Vagina (tissue), 2 donors: ENCODE results near the gene RALGAPA2. TPM values are rescaled to one million over a fixed set of nuclear protein-coding genes. Genes with fewer than 3 reads are reported as not detected.

Experiments used
- DNase-seq, 2 donors: peaks; one replicate each; pipeline ENCODE4 v3.0.0-alpha.2; 2017; ENCODE audit errors: extremely low spot score in 2 of 2
- H3K27ac ChIP-seq: fragments of 200-600 bp; sonication (generic); one replicate; pipeline ENCODE4 v1.5.1; 2019
- H3K27me3 ChIP-seq: fragments of 200-600 bp; sonication (generic); one replicate; pipeline ENCODE4 v1.5.1; 2019
- H3K36me3 ChIP-seq, 2 donors: fragments of 200-600 bp; sonication (generic); one replicate each; pipeline ENCODE4 v1.5.1; 2017 to 2019
- H3K4me1 ChIP-seq: fragments of 200-600 bp; sonication (generic); one replicate; pipeline ENCODE4 v1.5.1; 2019
- H3K4me3 ChIP-seq, 2 donors: fragments of 200-600 bp; sonication (generic); 1 replicate in 1 of 2; 2 replicates in 1 of 2; pipeline ENCODE4 v1.5.1; 2016 to 2019
- H3K9me3 ChIP-seq: fragments of 200-600 bp; sonication (generic); one replicate; pipeline ENCODE4 v1.5.1; 2019
- POLR2A ChIP-seq, 2 donors: fragments of 450-650 bp; IDR thresholded peaks; one replicate each; pipeline ENCODE4 v1.6.1; 2017; ENCODE audit warnings: antibody characterized with exemption in 2 of 2, mild to moderate bottlenecking in 2 of 2, moderate library complexity in 2 of 2
- POLR2AphosphoS5 ChIP-seq, 2 donors: sonication (generic); formaldehyde crosslinking; IDR thresholded peaks; one replicate each; pipeline ENCODE4 v1.9.0; 2017; ENCODE audit warnings: antibody characterized with exemption in 2 of 2, mild to moderate bottlenecking in 2 of 2, low read depth in 1 of 2; ENCODE audit not compliant: insufficient read depth in 1 of 2
- intact Hi-C: fragments of 100-400 bp; cut with DNase I; formaldehyde crosslinking; loops from one replicate; pipeline ENCODE4 v1.15.1; 2023
- total RNA-seq: library from RNA; depleted of rRNA; stranded (reverse); fragments of >200 nt; gene quantifications from one replicate; pipeline ENCODE4 v1.2.3, GENCODE V29; 2016
- TF ChIP-seq, protein P1 (sequence below), 3 experiments: fragments of 450-650 bp in 2 of 3; fragments of 200-600 bp in 1 of 3; sonication (generic) in 1 of 3; IDR thresholded peaks; one replicate each; pipeline ENCODE4 v1.5.1; 2017 to 2019; ENCODE audit warnings: antibody characterized with exemption in 3 of 3, mild to moderate bottlenecking in 2 of 3, moderate library complexity in 2 of 3

RALGAPA2 gene
- total RNA-seq, 1 donor from 2014 or later, result 31.9 TPM

DNA sequence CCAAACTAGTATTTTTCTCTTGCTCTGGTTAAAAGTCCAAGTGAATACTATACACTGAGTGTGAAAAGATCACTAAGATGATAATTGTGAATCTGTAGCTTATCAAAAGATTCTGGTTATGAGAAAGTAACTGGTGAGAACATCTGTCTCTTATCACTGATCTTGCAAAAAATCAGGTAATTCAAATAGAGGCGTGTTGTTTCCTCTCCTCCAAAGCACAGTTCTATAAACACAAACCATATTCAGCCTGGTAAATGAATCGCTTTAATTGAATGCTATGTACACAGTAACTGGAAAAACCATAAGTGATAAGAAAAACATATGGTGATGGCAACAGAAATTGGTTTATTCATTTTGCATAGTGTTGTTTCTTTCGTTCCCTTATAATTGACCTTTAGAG, 161.0 kb downstream of the RALGAPA2 start:
- Histone ChIP-seq H3K27me3 (no peaks in the 10 kb centered on the region), H3K36me3 (peaks cover 0 to 5% of the 10 kb centered on the region in 2 donors), H3K4me1 (peaks cover 9% of the 10 kb centered on the region), H3K27ac (no peak overlapping the region), H3K9me3 (no peaks in the 10 kb centered on the region), H3K4me3 (no peak overlapping the region)
- TF ChIP-seq POLR2A (IDR thresholded peaks at IDR 0.05) (no peak), POLR2AphosphoS5 (IDR thresholded peaks at IDR 0.05; ENCODE audit: insufficient read depth in 1 of 2, low read depth in 1 of 2) (no peak)
- TF ChIP-seq, protein P1, sequence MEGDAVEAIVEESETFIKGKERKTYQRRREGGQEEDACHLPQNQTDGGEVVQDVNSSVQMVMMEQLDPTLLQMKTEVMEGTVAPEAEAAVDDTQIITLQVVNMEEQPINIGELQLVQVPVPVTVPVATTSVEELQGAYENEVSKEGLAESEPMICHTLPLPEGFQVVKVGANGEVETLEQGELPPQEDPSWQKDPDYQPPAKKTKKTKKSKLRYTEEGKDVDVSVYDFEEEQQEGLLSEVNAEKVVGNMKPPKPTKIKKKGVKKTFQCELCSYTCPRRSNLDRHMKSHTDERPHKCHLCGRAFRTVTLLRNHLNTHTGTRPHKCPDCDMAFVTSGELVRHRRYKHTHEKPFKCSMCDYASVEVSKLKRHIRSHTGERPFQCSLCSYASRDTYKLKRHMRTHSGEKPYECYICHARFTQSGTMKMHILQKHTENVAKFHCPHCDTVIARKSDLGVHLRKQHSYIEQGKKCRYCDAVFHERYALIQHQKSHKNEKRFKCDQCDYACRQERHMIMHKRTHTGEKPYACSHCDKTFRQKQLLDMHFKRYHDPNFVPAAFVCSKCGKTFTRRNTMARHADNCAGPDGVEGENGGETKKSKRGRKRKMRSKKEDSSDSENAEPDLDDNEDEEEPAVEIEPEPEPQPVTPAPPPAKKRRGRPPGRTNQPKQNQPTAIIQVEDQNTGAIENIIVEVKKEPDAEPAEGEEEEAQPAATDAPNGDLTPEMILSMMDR (IDR thresholded peaks at IDR 0.05), result no peak
- no peak for DNase-seq
- intact Hi-C loops, result no loop called here

DNA sequence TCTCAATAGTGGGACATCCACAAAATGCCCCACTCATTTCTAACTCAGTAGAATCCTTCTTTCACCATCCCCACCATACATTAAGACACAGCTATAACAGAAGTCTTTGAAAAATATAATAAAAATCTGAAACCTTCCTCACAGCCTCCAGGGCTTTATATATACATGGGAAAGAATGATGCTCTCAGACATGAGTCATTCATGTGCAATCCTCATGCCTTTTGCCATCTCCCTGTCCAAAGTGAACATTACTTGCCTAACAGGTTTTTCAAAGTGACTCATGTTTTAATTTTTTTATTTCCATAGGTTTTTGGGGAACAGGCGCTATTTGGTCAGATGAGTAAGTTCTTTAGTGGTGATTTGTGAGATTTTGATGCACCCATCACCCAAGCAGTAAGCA, 162.7 kb downstream of the RALGAPA2 start:
- no peak overlapping the region for H3K4me3 ChIP-seq
- H3K27ac ChIP-seq, result no peak overlapping the region
- intact Hi-C loops, result no loop called here
- H3K36me3 ChIP-seq, result peaks cover 0 to 1% of the 10 kb centered on the region in 2 donors
- TF ChIP-seq POLR2A (IDR thresholded peaks at IDR 0.05), result no peak
- TF ChIP-seq, protein P1 (IDR thresholded peaks at IDR 0.05), result no peak
- TF ChIP-seq POLR2AphosphoS5 (IDR thresholded peaks at IDR 0.05; ENCODE audit: insufficient read depth in 1 of 2, low read depth in 1 of 2), result peak in 1 of 2 donors; percentile 60
- DNase-seq, result no peak
- H3K27me3 ChIP-seq, result no peaks in the 10 kb centered on the region
- H3K4me1 ChIP-seq, result peaks cover 9% of the 10 kb centered on the region
- no peaks in the 10 kb centered on the region for H3K9me3 ChIP-seq

DNA sequence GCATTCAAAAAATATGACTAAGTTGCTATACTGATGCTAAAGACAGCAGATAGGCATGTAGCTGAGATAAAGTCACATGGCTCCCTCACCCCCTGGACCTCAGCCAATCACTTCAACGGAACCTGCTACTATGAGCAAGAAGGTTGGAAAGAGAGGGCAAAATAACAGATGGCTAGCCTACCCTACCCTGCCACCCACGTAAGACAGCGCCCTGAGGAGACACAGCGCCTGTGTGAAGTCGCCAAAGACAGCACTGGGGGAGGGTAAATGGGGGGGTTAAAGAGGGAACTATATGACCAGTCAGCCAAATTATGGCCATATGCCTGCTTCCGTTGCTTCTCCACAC, 163.2 kb downstream of the RALGAPA2 start:
- no peaks in the 10 kb centered on the region for H3K36me3 ChIP-seq
- intact Hi-C loops, result no loop called here
- peaks cover 9% of the 10 kb centered on the region for H3K4me1 ChIP-seq
- H3K27ac ChIP-seq, result no peak overlapping the region
- no peaks in the 10 kb centered on the region for H3K27me3 ChIP-seq
- TF ChIP-seq, protein P1 (IDR thresholded peaks at IDR 0.05), result no peak
- TF ChIP-seq POLR2A (IDR thresholded peaks at IDR 0.05) (no peak), POLR2AphosphoS5 (IDR thresholded peaks at IDR 0.05; ENCODE audit: insufficient read depth in 1 of 2, low read depth in 1 of 2) (no peak)
- no peak for DNase-seq
- no peaks in the 10 kb centered on the region for H3K9me3 ChIP-seq
- no peak overlapping the region for H3K4me3 ChIP-seq

DNA sequence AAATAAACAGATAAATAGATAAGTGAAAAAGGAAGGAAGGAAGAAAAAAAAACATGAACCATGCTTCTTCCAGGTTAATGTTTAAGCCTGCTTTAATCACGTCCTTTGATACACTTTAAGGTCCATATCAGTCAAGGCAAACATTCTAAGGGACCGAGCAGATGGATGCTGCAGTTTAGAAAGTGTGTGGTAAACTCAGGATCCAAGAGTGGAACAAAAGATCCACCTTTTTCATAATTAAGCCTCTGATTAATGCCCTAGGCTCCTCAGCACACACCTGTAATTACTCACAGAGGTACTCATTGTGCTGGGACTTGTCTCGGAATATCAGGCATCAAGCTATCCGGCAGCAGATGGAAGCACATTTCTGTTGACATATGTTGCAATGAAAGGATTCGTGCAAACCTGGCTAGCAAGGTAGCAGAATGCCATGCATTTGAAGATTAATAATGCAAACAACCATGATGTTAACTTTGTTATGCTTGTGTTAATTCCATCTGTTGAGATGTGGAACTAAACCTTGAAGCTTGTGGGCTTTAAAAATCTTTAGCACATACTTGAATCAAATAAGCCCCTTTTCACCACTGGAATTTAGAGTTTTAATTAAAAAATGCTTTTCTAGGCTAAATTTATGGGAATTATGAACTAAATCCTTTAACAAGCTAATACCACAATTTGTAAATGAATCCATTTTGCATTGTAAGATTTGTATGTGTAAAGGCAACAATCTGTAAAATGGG, 163.7 kb downstream of the RALGAPA2 start:
- peaks cover 9% of the 10 kb centered on the region for H3K4me1 ChIP-seq
- no peaks in the 10 kb centered on the region for H3K9me3 ChIP-seq
- H3K4me3 ChIP-seq, result no peak overlapping the region
- H3K27ac ChIP-seq, result no peak overlapping the region
- no peaks in the 10 kb centered on the region for H3K27me3 ChIP-seq
- TF ChIP-seq POLR2AphosphoS5 (IDR thresholded peaks at IDR 0.05; ENCODE audit: insufficient read depth in 1 of 2, low read depth in 1 of 2), result peak in 1 of 2 donors; percentile 65
- TF ChIP-seq, protein P1 (IDR thresholded peaks at IDR 0.05), result no peak
- no peak for DNase-seq
- intact Hi-C loops, result no loop called here
- no peaks in the 10 kb centered on the region for H3K36me3 ChIP-seq

DNA sequence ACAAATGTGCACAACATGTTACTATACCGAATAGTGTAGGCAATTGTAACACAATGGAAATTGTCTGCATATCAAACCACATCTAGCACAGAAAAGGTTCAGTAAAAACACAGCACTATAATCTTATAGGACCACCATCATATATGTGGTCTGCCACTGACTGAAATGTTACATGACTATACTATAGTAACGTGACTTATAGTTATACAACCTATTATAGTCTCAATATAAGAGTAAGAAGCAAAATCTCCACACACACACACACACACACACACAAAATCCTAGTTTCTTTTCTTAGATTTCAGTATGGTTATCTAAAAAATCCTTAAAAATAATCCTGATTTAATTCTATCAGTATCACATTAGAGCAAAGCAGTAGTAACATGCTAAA, 164.6 kb downstream of the RALGAPA2 start:
- Histone ChIP-seq H3K27me3 (no peaks in the 10 kb centered on the region), H3K36me3 (no peaks in the 10 kb centered on the region), H3K4me3 (no peak overlapping the region), H3K4me1 (peaks cover 9% of the 10 kb centered on the region), H3K27ac (no peak overlapping the region), H3K9me3 (no peaks in the 10 kb centered on the region)
- intact Hi-C loops, result no loop called here
- no peak for DNase-seq
- TF ChIP-seq POLR2A (IDR thresholded peaks at IDR 0.05) (no peak), POLR2AphosphoS5 (IDR thresholded peaks at IDR 0.05; ENCODE audit: insufficient read depth in 1 of 2, low read depth in 1 of 2) (no peak)
- TF ChIP-seq, protein P1 (IDR thresholded peaks at IDR 0.05), result no peak
